HUES64 (cell line): ENCODE measurements around the gene AARS2.

Experiments used
- H3K27ac ChIP-seq: 2 replicates; pipeline ENCODE4 v1.7.0; 2013; ENCODE audit warnings: low read depth, low read length, inconsistent platforms
- H3K27me3 ChIP-seq: 2 replicates; pipeline ENCODE4 v1.6.1; 2013; ENCODE audit warnings: mild to moderate bottlenecking, low read length; ENCODE audit not compliant: insufficient read depth
- H3K36me3 ChIP-seq: 2 replicates; pipeline ENCODE4 v1.6.1; 2013; ENCODE audit warnings: mild to moderate bottlenecking, low read length; ENCODE audit not compliant: insufficient read depth
- H3K4me1 ChIP-seq: 2 replicates; pipeline ENCODE4 v1.6.1; 2013; ENCODE audit warnings: mild to moderate bottlenecking, low read length, moderate library complexity; ENCODE audit not compliant: insufficient read depth
- H3K4me3 ChIP-seq: 2 replicates; pipeline ENCODE4 v1.5.1; 2013; ENCODE audit warnings: mild to moderate bottlenecking, low read length, moderate library complexity
- H3K9ac ChIP-seq: 2 replicates; pipeline ENCODE4 v1.6.1; 2013; ENCODE audit warnings: mild to moderate bottlenecking, low read depth, low read length
- H3K9me3 ChIP-seq: 2 replicates; pipeline ENCODE4 v1.6.1; 2013; ENCODE audit warnings: low read depth, low read length; ENCODE audit not compliant: insufficient read depth
- WGBS: fragments of 150-250, 120-280 bp; methylation state at CpG from one replicate; pipeline ENCODE4 v1.1.7; 2013; ENCODE audit warnings: missing lambda C conversion rate; 5-methylcytosine and 5-hydroxymethylcytosine counted together

AARS2 gene

GRCh38 chr6:44272999-44273566, 40.1 kb downstream of the AARS2 start:
- Histone ChIP-seq H3K9ac (no peak overlapping the region), H3K36me3 (no peaks in the 10 kb centered on the region), H3K4me1 (peaks cover 13% of the 10 kb centered on the region), H3K9me3 (no peaks in the 10 kb centered on the region), H3K27ac (no peak overlapping the region), H3K27me3 (peaks cover 69% of the 10 kb centered on the region), H3K4me3 (no peak overlapping the region)
- 91% methylated on average over 22 of the region's 23 CpGs for WGBS

GRCh38 chr6:44272529-44272928, 40.6 kb downstream of the AARS2 start:
- H3K4me3 ChIP-seq = no peak overlapping the region
- H3K36me3 ChIP-seq = no peaks in the 10 kb centered on the region
- H3K27ac ChIP-seq = no peak overlapping the region
- WGBS = 90% methylated on average over 3 of the region's 3 CpGs
- H3K9me3 ChIP-seq = no peaks in the 10 kb centered on the region
- H3K27me3 ChIP-seq = peaks cover 64% of the 10 kb centered on the region
- peaks cover 13% of the 10 kb centered on the region for H3K4me1 ChIP-seq
- H3K9ac ChIP-seq = no peak overlapping the region

- no peak overlapping the region for H3K27ac ChIP-seq
- 73% methylated on average over 3 of the region's 3 CpGs for WGBS
- peaks cover 13% of the 10 kb centered on the region for H3K4me1 ChIP-seq
- H3K36me3 ChIP-seq = no peaks in the 10 kb centered on the region
- H3K9ac ChIP-seq = no peak overlapping the region
- peaks cover 58% of the 10 kb centered on the region for H3K27me3 ChIP-seq
- no peaks in the 10 kb centered on the region for H3K9me3 ChIP-seq
- no peak overlapping the region for H3K4me3 ChIP-seq
Measured at GRCh38 chr6:44271914-44272313, 41.2 kb downstream of the AARS2 start.

GRCh38 chr6:44271406-44271723, 41.8 kb downstream of the AARS2 start:
- Histone ChIP-seq H3K36me3 (no peaks in the 10 kb centered on the region), H3K9ac (no peak overlapping the region), H3K4me3 (peak overlapping the region; percentile 33; the same call in 1 of the 2 replicates), H3K27me3 (peaks cover 52% of the 10 kb centered on the region), H3K27ac (no peak overlapping the region), H3K4me1 (peaks cover 13% of the 10 kb centered on the region), H3K9me3 (no peaks in the 10 kb centered on the region)
- 84% methylated on average over 6 of the region's 6 CpGs for WGBS

GRCh38 chr6:44270526-44271405, 42.4 kb downstream of the AARS2 start:
- H3K4me3 ChIP-seq = peak overlapping the region; percentile 36
- WGBS = 3% methylated on average over 77 of the region's 90 CpGs
- no peak overlapping the region for H3K9ac ChIP-seq
- no peaks in the 10 kb centered on the region for H3K9me3 ChIP-seq
- no peaks in the 10 kb centered on the region for H3K36me3 ChIP-seq
- H3K27me3 ChIP-seq = peaks cover 46% of the 10 kb centered on the region
- peaks cover 13% of the 10 kb centered on the region for H3K4me1 ChIP-seq
- H3K27ac ChIP-seq = no peak overlapping the region

GRCh38 chr6:44269921-44270525, 43.1 kb downstream of the AARS2 start, which contains the start of gene TMEM151B:
TMEM151B (plus strand) TSS chr6:44270450; CDS start chr6:44270743, 293 bp downstream.
- Histone ChIP-seq H3K9me3 (no peaks in the 10 kb centered on the region), H3K4me3 (peak within 1 kb of the TSS; percentile 49), H3K27me3 (peaks cover 40% of the 10 kb centered on the region), H3K9ac (no peak within 1 kb of the TSS), H3K27ac (no peak within 1 kb of the TSS), H3K4me1 (peaks cover 13% of the 10 kb centered on the region), H3K36me3 (no peaks in the 10 kb centered on the region)
- 7% methylated on average over 19 of the region's 29 CpGs for WGBS

- Histone ChIP-seq H3K4me3 (no peak overlapping the region; the same call in 1 of the 2 replicates), H3K27me3 (peaks cover 40% of the 10 kb centered on the region), H3K4me1 (peaks cover 17% of the 10 kb centered on the region), H3K27ac (no peak overlapping the region), H3K9me3 (no peaks in the 10 kb centered on the region), H3K36me3 (no peaks in the 10 kb centered on the region), H3K9ac (no peak overlapping the region)
- no CpG with 5 or more reads among the region's 1 CpG for WGBS
Measured at GRCh38 chr6:44269178-44269920, 43.8 kb downstream of the AARS2 start.

- Histone ChIP-seq H3K4me3 (no peak overlapping the region), H3K9me3 (no peaks in the 10 kb centered on the region), H3K27ac (no peak overlapping the region), H3K4me1 (peaks cover 28% of the 10 kb centered on the region), H3K36me3 (no peaks in the 10 kb centered on the region), H3K27me3 (peaks cover 36% of the 10 kb centered on the region), H3K9ac (no peak overlapping the region)
- WGBS = 7% methylated on average over 5 of the region's 5 CpGs
Measured at GRCh38 chr6:44268095-44268628, 45.0 kb downstream of the AARS2 start.

GRCh38 chr6:44267252-44267651, 45.9 kb downstream of the AARS2 start:
- 90% methylated on average over 10 of the region's 10 CpGs for WGBS
- H3K27ac ChIP-seq = no peak overlapping the region
- H3K4me1 ChIP-seq = peaks cover 37% of the 10 kb centered on the region

GRCh38 chr6:44266347-44266746, 46.8 kb downstream of the AARS2 start:
- WGBS = 90% methylated on average over 3 of the region's 3 CpGs

More at GRCh38 chr6:44267252-44267651, 45.9 kb downstream of the AARS2 start:
- H3K9ac ChIP-seq = no peak overlapping the region
- H3K4me3 ChIP-seq = no peak overlapping the region
- no peaks in the 10 kb centered on the region for H3K9me3 ChIP-seq
- H3K27me3 ChIP-seq = peaks cover 28% of the 10 kb centered on the region
- no peaks in the 10 kb centered on the region for H3K36me3 ChIP-seq

More at GRCh38 chr6:44266347-44266746, 46.8 kb downstream of the AARS2 start:
- peaks cover 2% of the 10 kb centered on the region for H3K36me3 ChIP-seq
- H3K9ac ChIP-seq = no peak overlapping the region
- H3K27ac ChIP-seq = no peak overlapping the region
- H3K9me3 ChIP-seq = no peaks in the 10 kb centered on the region
- H3K27me3 ChIP-seq = peaks cover 26% of the 10 kb centered on the region
- H3K4me3 ChIP-seq = no peak overlapping the region
- peaks cover 35% of the 10 kb centered on the region for H3K4me1 ChIP-seq
